ENCODE results near the gene UBE2H.

The UBE2H gene

DNA sequence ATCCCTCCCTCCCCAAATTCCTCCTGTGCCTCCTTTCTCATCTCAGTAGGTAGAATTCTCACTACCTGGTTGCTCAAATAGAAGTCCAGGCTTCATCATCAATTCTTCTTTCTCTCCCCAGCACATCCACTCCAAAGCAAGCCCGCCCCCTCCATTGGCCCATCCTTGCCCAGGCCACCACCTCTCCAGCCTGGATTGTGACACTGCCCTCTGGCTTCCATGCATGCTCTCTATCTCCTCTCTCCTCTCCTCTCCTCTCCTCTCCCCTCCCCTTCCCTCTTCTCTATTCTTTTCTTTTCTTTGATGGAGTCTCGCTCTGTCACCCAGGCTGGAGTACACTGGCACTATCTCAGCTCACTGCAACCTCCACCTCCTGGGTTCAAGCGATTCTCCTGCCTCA is 144.9 kb downstream of the UBE2H start:
- no peaks in the 10 kb centered on the region for H3K27me3 ChIP-seq (ENCODE audit: control insufficient read depth in 5 of 5, insufficient read depth in 4 of 5, low read length in 5 of 5)
- no peaks in the 10 kb centered on the region for H3K9me3 ChIP-seq (ENCODE audit: control insufficient read depth in 5 of 5, low read length in 5 of 5)
- H3K36me3 ChIP-seq (ENCODE audit: control insufficient read depth in 5 of 5, insufficient read depth in 5 of 5, low read length in 5 of 5) = no peaks in the 10 kb centered on the region
- no peak overlapping the region for H3K9ac ChIP-seq (ENCODE audit: low read length in 5 of 5)
- no peak overlapping the region for H3K4me3 ChIP-seq (ENCODE audit: low read depth in 1 of 5, low read length in 5 of 5)
- H3K27ac ChIP-seq (ENCODE audit: low read depth, low read length) = no peak overlapping the region
- H3K4me1 ChIP-seq (ENCODE audit: control insufficient read depth in 5 of 5, insufficient read depth in 5 of 5, low read length in 5 of 5) = peaks cover 0 to 4% (median 0%) of the 10 kb centered on the region in 5 donors

DNA sequence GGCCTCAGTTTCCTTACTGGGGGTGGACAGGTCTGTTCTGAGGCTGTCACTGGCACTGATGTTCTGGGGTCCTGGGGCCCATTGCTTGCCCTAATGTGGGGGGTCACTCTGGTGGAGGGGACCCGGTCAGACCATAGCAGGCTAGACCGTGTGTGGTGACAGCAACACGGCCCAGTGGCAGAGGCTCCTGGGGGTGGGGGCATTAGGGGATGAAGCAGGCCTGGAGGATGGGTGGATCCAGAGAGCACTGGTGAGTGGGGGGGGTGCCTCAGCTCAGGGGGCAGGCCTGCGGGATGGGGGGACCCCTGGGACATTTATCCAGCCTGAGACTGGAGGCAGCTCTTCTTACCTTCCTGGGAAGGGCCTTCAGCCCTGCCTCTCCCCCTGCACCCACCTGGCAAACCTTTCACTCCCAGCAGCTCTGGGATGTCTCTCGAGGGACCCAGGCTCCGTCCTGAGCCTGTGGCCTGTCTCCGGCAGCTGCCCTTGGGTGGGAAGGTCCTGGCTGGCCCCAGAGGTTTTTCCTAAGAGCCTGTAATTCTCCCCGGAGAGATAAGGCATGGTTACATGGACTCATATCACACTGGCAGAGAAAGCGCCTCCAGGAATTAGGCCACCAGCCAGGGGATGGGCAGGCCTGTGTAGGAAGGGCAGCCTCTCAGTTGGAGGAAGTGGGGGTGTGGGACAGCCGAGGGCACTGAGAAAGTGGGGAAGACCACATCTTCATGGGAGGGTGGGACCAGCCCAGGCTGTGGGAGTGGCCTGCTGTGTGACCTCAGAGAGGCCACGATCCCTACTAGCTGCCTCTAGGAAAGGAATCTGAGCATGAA is 147.7 kb downstream of the UBE2H start:
- H3K27ac ChIP-seq (ENCODE audit: low read depth, low read length) = no peak overlapping the region
- H3K4me1 ChIP-seq (ENCODE audit: control insufficient read depth in 5 of 5, insufficient read depth in 5 of 5, low read length in 5 of 5) = peaks cover 0 to 4% (median 0%) of the 10 kb centered on the region in 5 donors
- H3K36me3 ChIP-seq (ENCODE audit: control insufficient read depth in 5 of 5, insufficient read depth in 5 of 5, low read length in 5 of 5) = no peaks in the 10 kb centered on the region

DNA sequence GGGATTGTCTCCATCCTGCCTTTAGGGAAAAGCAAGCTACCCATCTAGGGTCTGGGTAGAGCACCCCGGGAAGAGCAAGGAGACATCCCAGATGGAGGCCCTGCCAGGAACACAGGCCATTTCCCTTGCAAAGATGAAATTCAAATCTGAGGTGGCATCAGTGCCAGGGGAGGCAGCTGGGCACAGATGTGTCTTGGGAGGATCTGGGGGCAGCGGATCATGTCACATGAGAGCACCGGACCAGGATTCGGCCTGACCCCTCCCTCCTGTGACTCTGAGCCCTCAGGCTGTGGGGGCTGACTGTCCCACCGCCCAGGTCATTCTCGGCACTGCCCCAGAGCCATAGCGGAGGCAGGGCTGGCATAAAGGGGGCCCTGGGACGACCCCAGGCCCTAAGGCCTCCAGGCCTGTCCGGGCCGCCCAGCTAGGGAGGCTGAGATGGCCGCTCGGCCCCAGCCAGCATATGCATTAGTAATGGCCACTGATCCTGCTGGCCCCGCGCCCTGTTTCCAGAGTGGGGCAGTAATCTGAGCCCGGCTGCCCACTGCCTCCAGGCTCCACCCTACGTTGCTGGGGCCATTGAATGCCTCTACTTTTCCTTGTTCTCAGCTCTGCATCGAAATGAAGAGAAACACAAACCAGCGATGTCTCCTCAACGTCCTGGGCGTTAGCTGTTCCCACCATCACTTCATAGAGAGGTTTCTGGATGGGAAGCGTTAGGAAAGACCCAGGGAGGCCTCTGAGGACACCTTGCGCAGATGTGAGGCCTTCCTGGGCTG is 148.5 kb downstream of the UBE2H start:
- no peak overlapping the region for H3K4me3 ChIP-seq (ENCODE audit: low read depth in 1 of 5, low read length in 5 of 5)
- H3K36me3 ChIP-seq (ENCODE audit: control insufficient read depth in 5 of 5, insufficient read depth in 5 of 5, low read length in 5 of 5) = no peaks in the 10 kb centered on the region
- H3K27me3 ChIP-seq (ENCODE audit: control insufficient read depth in 5 of 5, insufficient read depth in 4 of 5, low read length in 5 of 5) = peaks cover 0 to 5% (median 0%) of the 10 kb centered on the region in 5 donors
- H3K27ac ChIP-seq (ENCODE audit: low read depth, low read length) = no peak overlapping the region
- no peak overlapping the region for H3K9ac ChIP-seq (ENCODE audit: low read length in 5 of 5)
- no peaks in the 10 kb centered on the region for H3K9me3 ChIP-seq (ENCODE audit: control insufficient read depth in 5 of 5, low read length in 5 of 5)
- H3K4me1 ChIP-seq (ENCODE audit: control insufficient read depth in 5 of 5, insufficient read depth in 5 of 5, low read length in 5 of 5) = peaks cover 0 to 4% (median 0%) of the 10 kb centered on the region in 5 donors

More for the DNA sequence above, 147.7 kb downstream of the UBE2H start:
- Histone ChIP-seq H3K27me3 (ENCODE audit: control insufficient read depth in 5 of 5, insufficient read depth in 4 of 5, low read length in 5 of 5) (peaks cover 0 to 5% (median 0%) of the 10 kb centered on the region in 5 donors), H3K9me3 (ENCODE audit: control insufficient read depth in 5 of 5, low read length in 5 of 5) (no peaks in the 10 kb centered on the region), H3K4me3 (ENCODE audit: low read depth in 1 of 5, low read length in 5 of 5) (no peak overlapping the region), H3K9ac (ENCODE audit: low read length in 5 of 5) (no peak overlapping the region)

DNA sequence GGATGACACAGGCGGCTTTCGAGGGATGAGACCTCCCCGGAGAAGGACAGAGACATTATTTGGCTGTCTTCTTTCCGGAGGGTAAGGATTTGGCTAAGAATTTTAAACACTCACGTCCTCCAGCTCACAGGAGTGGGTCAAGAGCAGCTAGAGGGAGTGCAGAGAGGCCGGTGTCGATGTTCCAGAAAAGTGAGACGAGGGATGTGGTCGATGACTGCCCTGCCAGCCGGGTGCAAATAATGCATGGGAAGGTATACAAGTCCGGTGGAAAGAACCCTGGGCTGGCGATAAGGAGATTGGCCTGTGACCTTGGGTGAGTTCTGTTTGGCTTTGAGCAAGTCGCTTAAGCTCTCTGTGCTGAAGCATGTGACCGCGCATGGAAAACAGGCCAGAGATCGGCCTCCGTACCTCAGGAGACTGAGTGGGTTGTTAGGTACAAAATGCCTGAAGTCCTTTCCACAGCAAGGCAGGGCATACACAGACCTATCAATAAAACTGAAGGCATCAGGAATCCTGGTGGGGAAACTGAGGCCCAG is 149.1 kb downstream of the UBE2H start:
- Histone ChIP-seq H3K4me1 (ENCODE audit: control insufficient read depth in 5 of 5, insufficient read depth in 5 of 5, low read length in 5 of 5) (peaks cover 0 to 4% (median 0%) of the 10 kb centered on the region in 5 donors), H3K36me3 (ENCODE audit: control insufficient read depth in 5 of 5, insufficient read depth in 5 of 5, low read length in 5 of 5) (no peaks in the 10 kb centered on the region), H3K9ac (ENCODE audit: low read length in 5 of 5) (no peak overlapping the region), H3K9me3 (ENCODE audit: control insufficient read depth in 5 of 5, low read length in 5 of 5) (no peaks in the 10 kb centered on the region), H3K27ac (ENCODE audit: low read depth, low read length) (no peak overlapping the region), H3K27me3 (ENCODE audit: control insufficient read depth in 5 of 5, insufficient read depth in 4 of 5, low read length in 5 of 5) (peaks cover 0 to 5% (median 3%) of the 10 kb centered on the region in 5 donors), H3K4me3 (ENCODE audit: low read depth in 1 of 5, low read length in 5 of 5) (no peak overlapping the region)

DNA sequence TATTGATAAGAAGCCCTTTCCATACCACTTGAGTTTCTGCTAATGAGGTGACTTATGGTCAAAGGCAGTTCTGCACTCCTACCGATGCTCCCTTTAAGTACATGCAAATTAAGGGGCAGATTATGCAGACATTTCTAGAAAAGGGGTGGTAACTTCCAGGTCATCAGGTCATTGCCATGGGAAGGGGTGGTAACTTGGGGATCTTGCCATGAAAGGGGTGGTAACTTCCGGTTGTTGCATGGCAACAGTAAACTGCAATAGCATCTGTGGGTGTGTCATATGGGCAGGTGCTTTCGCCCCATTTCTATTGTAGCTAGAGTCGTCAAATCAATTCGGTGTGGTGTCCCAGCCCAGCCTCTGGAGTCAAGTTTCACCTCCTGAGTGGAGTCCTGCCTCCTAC is 150.9 kb downstream of the UBE2H start:
- Histone ChIP-seq H3K36me3 (ENCODE audit: control insufficient read depth in 5 of 5, insufficient read depth in 5 of 5, low read length in 5 of 5) (no peaks in the 10 kb centered on the region), H3K27ac (ENCODE audit: low read depth, low read length) (no peak overlapping the region), H3K4me3 (ENCODE audit: low read depth in 1 of 5, low read length in 5 of 5) (no peak overlapping the region), H3K9ac (ENCODE audit: low read length in 5 of 5) (no peak overlapping the region), H3K9me3 (ENCODE audit: control insufficient read depth in 5 of 5, low read length in 5 of 5) (no peaks in the 10 kb centered on the region), H3K27me3 (ENCODE audit: control insufficient read depth in 5 of 5, insufficient read depth in 4 of 5, low read length in 5 of 5) (peaks cover 0 to 5% (median 3%) of the 10 kb centered on the region in 5 donors), H3K4me1 (ENCODE audit: control insufficient read depth in 5 of 5, insufficient read depth in 5 of 5, low read length in 5 of 5) (peaks cover 0 to 4% (median 0%) of the 10 kb centered on the region in 5 donors)

DNA sequence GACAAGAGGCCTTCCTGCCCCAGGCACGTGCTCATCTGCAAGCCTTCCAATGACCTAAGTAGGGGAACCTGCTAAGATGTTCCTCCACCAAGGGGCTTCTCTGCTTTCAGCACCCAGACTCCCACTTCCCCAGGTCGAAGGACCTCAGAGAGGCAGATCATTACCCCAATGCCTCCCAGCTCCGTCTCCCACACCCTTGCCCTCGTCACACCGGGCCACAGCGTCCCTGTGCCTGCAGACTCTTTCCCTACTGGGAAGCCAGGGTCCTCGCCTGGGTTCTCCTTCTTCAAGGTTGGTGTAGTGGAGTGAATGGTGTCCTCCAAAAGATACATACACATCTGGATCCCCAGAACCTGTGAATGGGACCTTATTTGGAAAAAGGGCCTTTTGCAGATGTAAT is 151.9 kb downstream of the UBE2H start:
- no peaks in the 10 kb centered on the region for H3K9me3 ChIP-seq (ENCODE audit: control insufficient read depth in 5 of 5, low read length in 5 of 5)
- H3K36me3 ChIP-seq (ENCODE audit: control insufficient read depth in 5 of 5, insufficient read depth in 5 of 5, low read length in 5 of 5) = no peaks in the 10 kb centered on the region
- peaks cover 0 to 5% (median 3%) of the 10 kb centered on the region in 5 donors for H3K27me3 ChIP-seq (ENCODE audit: control insufficient read depth in 5 of 5, insufficient read depth in 4 of 5, low read length in 5 of 5)
- no peak overlapping the region for H3K4me3 ChIP-seq (ENCODE audit: low read depth in 1 of 5, low read length in 5 of 5)
- H3K9ac ChIP-seq (ENCODE audit: low read length in 5 of 5) = no peak overlapping the region
- H3K4me1 ChIP-seq (ENCODE audit: control insufficient read depth in 5 of 5, insufficient read depth in 5 of 5, low read length in 5 of 5) = peaks cover 0 to 4% (median 0%) of the 10 kb centered on the region in 5 donors
- no peak overlapping the region for H3K27ac ChIP-seq (ENCODE audit: low read depth, low read length)

DNA sequence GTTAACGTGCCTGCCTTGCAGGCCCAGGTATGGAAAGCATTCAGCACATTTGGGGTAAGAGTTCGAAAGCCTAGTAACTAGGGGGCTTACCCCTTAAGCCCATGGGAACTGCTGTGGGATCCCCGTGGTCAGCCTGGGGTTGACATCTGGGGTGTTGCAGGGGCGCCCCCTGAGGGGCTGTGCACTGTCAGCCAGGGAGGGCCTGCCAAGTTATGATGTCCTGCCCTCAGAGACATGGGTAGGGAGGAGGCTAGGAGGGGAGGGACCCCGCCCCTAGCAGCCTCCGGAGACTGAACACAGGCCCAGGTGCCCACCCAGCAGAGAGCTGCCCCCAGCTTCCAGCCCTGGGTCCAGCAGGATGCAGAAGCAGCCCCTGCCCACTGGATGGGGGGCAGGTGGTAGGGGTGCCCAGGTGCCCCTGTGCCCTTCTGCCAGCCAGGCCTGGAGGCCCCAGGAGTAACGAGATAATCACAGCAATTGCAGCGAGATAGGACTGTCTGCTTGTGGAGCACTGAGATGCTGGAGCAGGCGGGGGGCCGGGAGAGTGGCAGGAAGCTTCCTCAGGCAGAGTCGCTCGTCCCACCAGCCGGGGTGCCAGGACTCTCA is 153.3 kb downstream of the UBE2H start:
- Histone ChIP-seq H3K4me3 (ENCODE audit: low read depth in 1 of 5, low read length in 5 of 5) (no peak overlapping the region), H3K9ac (ENCODE audit: low read length in 5 of 5) (no peak overlapping the region), H3K27ac (ENCODE audit: low read depth, low read length) (no peak overlapping the region), H3K9me3 (ENCODE audit: control insufficient read depth in 5 of 5, low read length in 5 of 5) (no peaks in the 10 kb centered on the region), H3K27me3 (ENCODE audit: control insufficient read depth in 5 of 5, insufficient read depth in 4 of 5, low read length in 5 of 5) (peaks cover 0 to 5% (median 3%) of the 10 kb centered on the region in 5 donors), H3K4me1 (ENCODE audit: control insufficient read depth in 5 of 5, insufficient read depth in 5 of 5, low read length in 5 of 5) (peaks cover 0 to 4% (median 0%) of the 10 kb centered on the region in 5 donors), H3K36me3 (ENCODE audit: control insufficient read depth in 5 of 5, insufficient read depth in 5 of 5, low read length in 5 of 5) (no peaks in the 10 kb centered on the region)

DNA sequence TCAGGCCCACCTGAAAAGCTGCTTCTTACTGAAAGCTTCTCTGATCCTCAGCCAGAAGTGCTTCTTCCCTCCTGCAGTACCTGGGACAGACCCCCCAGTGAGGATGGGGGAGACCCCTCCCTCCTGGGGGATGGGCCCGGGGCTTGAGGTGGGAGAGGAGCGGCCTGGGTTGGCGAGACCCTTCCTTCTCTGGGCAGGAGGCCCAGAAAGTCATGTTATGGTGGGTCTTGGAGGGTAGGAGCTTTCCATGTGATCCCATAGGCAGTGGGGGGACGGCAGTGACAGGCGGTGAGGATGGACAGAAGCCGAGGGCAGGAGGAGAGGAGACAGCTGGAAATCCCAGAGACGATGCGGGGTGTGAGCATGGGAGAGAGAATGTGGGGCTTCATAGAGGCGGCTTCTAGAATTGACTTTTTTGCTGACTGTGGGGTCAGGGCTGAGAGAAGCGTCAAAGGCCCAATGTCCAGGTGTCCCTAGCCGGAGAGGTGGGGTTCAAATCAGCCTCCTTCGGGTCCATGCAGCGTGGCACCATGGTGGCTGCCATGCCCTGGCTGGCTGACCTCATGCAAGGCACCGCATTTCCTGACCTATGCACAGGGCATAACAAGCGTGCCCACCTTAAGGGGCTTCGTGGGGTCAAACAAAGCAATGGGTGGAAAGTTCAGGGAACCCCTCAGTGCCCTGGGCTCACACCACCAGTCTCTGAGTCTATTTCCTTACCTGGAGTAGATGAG is 154.0 kb downstream of the UBE2H start:
- no peak overlapping the region for H3K9ac ChIP-seq (ENCODE audit: low read length in 5 of 5)
- no peaks in the 10 kb centered on the region for H3K9me3 ChIP-seq (ENCODE audit: control insufficient read depth in 5 of 5, low read length in 5 of 5)
- H3K4me3 ChIP-seq (ENCODE audit: low read depth in 1 of 5, low read length in 5 of 5) = no peak overlapping the region
- H3K36me3 ChIP-seq (ENCODE audit: control insufficient read depth in 5 of 5, insufficient read depth in 5 of 5, low read length in 5 of 5) = no peaks in the 10 kb centered on the region
- no peak overlapping the region for H3K27ac ChIP-seq (ENCODE audit: low read depth, low read length)
- peaks cover 0 to 4% (median 0%) of the 10 kb centered on the region in 5 donors for H3K4me1 ChIP-seq (ENCODE audit: control insufficient read depth in 5 of 5, insufficient read depth in 5 of 5, low read length in 5 of 5)
- peaks cover 0 to 5% (median 3%) of the 10 kb centered on the region in 5 donors for H3K27me3 ChIP-seq (ENCODE audit: control insufficient read depth in 5 of 5, insufficient read depth in 4 of 5, low read length in 5 of 5)

DNA sequence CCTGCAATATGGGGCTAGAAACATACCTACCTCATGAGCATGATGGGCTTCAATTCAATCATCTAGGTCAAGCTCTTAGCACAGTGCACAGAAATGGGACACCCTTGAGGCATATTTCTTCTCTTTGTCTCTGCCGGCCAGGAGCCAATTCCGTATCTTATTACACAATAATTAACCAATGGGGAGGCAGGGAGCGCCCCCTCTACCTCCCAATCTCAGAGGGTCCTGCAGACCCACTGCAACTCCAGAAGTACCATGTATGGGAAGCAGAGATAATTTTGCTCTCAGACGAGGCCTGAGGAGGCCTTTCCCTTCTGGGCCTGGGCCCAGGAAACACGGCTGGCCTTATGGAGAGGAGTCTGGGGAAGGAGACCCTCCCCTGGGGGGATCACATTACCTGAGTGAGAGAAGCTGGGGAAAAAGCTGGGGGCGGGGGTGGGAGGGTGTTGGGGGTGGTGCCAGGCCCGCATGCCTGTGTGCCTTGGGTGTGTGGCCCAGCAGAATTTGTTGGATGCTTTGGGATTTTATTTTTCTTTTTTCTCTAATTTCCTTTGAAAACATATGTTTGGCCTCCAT is 155.5 kb downstream of the UBE2H start:
- Histone ChIP-seq H3K36me3 (ENCODE audit: control insufficient read depth in 5 of 5, insufficient read depth in 5 of 5, low read length in 5 of 5) (no peaks in the 10 kb centered on the region), H3K27me3 (ENCODE audit: control insufficient read depth in 5 of 5, insufficient read depth in 4 of 5, low read length in 5 of 5) (peaks cover 0 to 5% (median 3%) of the 10 kb centered on the region in 5 donors), H3K9me3 (ENCODE audit: control insufficient read depth in 5 of 5, low read length in 5 of 5) (no peaks in the 10 kb centered on the region), H3K9ac (ENCODE audit: low read length in 5 of 5) (no peak overlapping the region), H3K27ac (ENCODE audit: low read depth, low read length) (no peak overlapping the region), H3K4me1 (ENCODE audit: control insufficient read depth in 5 of 5, insufficient read depth in 5 of 5, low read length in 5 of 5) (peaks cover 0 to 4% (median 0%) of the 10 kb centered on the region in 5 donors), H3K4me3 (ENCODE audit: low read depth in 1 of 5, low read length in 5 of 5) (no peak overlapping the region)

All from subcutaneous abdominal adipose tissue (tissue), 5 donors.